K562 (cell line): Measurements from ENCODE around the gene ANKRD23. TPM values are rescaled to one million over a fixed set of nuclear protein-coding genes. Genes with fewer than 3 reads are reported as not detected.

Experiments used
- BACH1 ChIP-seq: fragments of 200-800 bp; sonication (Bioruptor generic); IDR thresholded peaks from 2 replicates; pipeline ENCODE4 v1.6.1; 2016; ENCODE audit warnings: missing genetic modification characterization, missing compliant biosample characterization
- FIP1L1 ChIP-seq: fragments of 200-400 bp; formaldehyde crosslinking; IDR thresholded peaks from 2 replicates; pipeline ENCODE4 v1.6.1; 2018; ENCODE audit warnings: mild to moderate bottlenecking, low read depth, low read length; ENCODE audit not compliant: poor library complexity, severe bottlenecking
- HNRNPL ChIP-seq: fragments of 200-400 bp; formaldehyde crosslinking; IDR thresholded peaks from 2 replicates; pipeline ENCODE4 v1.6.1; 2017; ENCODE audit warnings: low read depth, mild to moderate bottlenecking, low read length
- IRF9 ChIP-seq: fragments of 450-650 bp; IDR thresholded peaks from 2 replicates; pipeline ENCODE4 v1.6.1; 2016; ENCODE audit warnings: missing biosample characterization, missing genetic modification characterization
- L3MBTL2 ChIP-seq: fragments of 450-650 bp; IDR thresholded peaks from 2 replicates; pipeline ENCODE4 v1.6.1; 2016; ENCODE audit warnings: mild to moderate bottlenecking, moderate library complexity
- NBN ChIP-seq: fragments of 450-650 bp; IDR thresholded peaks from 2 replicates; pipeline ENCODE4 v1.6.1; 2016; ENCODE audit warnings: low read depth, mild to moderate bottlenecking
- NFIC ChIP-seq: fragments of 450-650 bp; IDR thresholded peaks from 2 replicates; pipeline ENCODE4 v1.6.1; 2017; ENCODE audit warnings: mild to moderate bottlenecking, inconsistent platforms
- OTX1 ChIP-seq: fragments of 450-650 bp; formaldehyde crosslinking; IDR thresholded peaks from 2 replicates; pipeline ENCODE4 v1.4.0; 2022; ENCODE audit warnings: mild to moderate bottlenecking
- PHF20 ChIP-seq: fragments of 450-650 bp; IDR thresholded peaks from 2 replicates; pipeline ENCODE4 v1.6.1; 2018; ENCODE audit not compliant: partially characterized antibody
- PHF8 ChIP-seq: fragments of 200-600 bp; sonication (generic); IDR thresholded peaks from 2 replicates; pipeline ENCODE4 v1.6.1; 2012; ENCODE audit warnings: mixed run types, mild to moderate bottlenecking, inconsistent platforms, low read length, moderate library complexity, borderline replicate concordance
- RBM14 ChIP-seq: fragments of 200-400 bp; formaldehyde crosslinking; IDR thresholded peaks from 2 replicates; pipeline ENCODE4 v1.6.1; 2018; ENCODE audit warnings: low read depth, mild to moderate bottlenecking, low read length, moderate library complexity, borderline replicate concordance; ENCODE audit not compliant: insufficient read depth
- SOX6 ChIP-seq: fragments of 450-650 bp; IDR thresholded peaks from 2 replicates; pipeline ENCODE4 v1.6.1; 2014; ENCODE audit warnings: mild to moderate bottlenecking
- SRSF9 ChIP-seq: fragments of 200-400 bp; formaldehyde crosslinking; IDR thresholded peaks from 2 replicates; pipeline ENCODE4 v1.6.1; 2017; ENCODE audit warnings: low read depth, low read length, borderline replicate concordance
- TSC22D4 ChIP-seq: fragments of 450-650 bp; IDR thresholded peaks from 2 replicates; pipeline ENCODE4 v1.6.1; 2016; ENCODE audit warnings: missing genetic modification characterization, missing biosample characterization, control low read depth
- XRCC5 ChIP-seq: fragments of 200-400 bp; formaldehyde crosslinking; IDR thresholded peaks from 2 replicates; pipeline ENCODE4 v1.6.1; 2017; ENCODE audit warnings: low read depth, mild to moderate bottlenecking, low read length
- ZFP91 ChIP-seq: sonication (generic); formaldehyde crosslinking; IDR thresholded peaks from 2 replicates; pipeline ENCODE4 v1.8.0; 2022; ENCODE audit warnings: mild to moderate bottlenecking, missing genetic modification reagents
- polyA plus RNA-seq, 8 experiments: library from polyadenylated mRNA; depleted of rRNA in 4 of 8; stranded (reverse) in 5 of 8; unstranded in 3 of 8; fragments of >200 nt; fragmentation: Nextera tagmentation in 2 of 8; fragmentation: Illumina TruSeq in 1 of 8; extraction: Ambion mirVana in 2 of 8; extraction: Trizol in 1 of 8; gene quantifications; 2 replicates each; pipeline versions ENCODE4 v1.2.1 to v1.2.3, GENCODE V29; 2011 to 2014; ENCODE audit warnings: inconsistent platforms in 1 of 8, missing spikeins in 1 of 8
- total RNA-seq, 7 experiments: library from RNA; depleted of rRNA in 6 of 7; stranded (reverse); fragments of >200 nt in 6 of 7; fragmentation: Illumina TruSeq in 2 of 7; extraction: Trizol in 2 of 7; gene quantifications; 2 replicates each; pipeline versions ENCODE4 v1.2.1 to v1.2.3, GENCODE V29; 2011 to 2021; ENCODE audit warnings: low replicate concordance in 1 of 7
- TF ChIP-seq, protein P1 (sequence below): fragments of 450-650 bp; IDR thresholded peaks from 2 replicates; pipeline ENCODE4 v1.6.1; 2016; ENCODE audit warnings: low read depth, mild to moderate bottlenecking, moderate library complexity
- TF ChIP-seq, protein P2 (sequence below), 2 experiments: fragments of 450-650 bp in 1 of 2; IDR thresholded peaks; 2 replicates each; pipeline ENCODE4 v1.6.1; 2011 to 2017; ENCODE audit warnings: low read depth in 2 of 2, antibody characterized with exemption in 1 of 2, borderline replicate concordance in 1 of 2, low read length in 1 of 2, mild to moderate bottlenecking in 1 of 2, mixed read lengths in 1 of 2; ENCODE audit not compliant: control insufficient read depth in 1 of 2
- TF ChIP-seq, protein P3 (sequence below): fragments of 250-450 bp; sonication (Bioruptor Pico); IDR thresholded peaks from 2 replicates; pipeline ENCODE4 v1.5.0; 2020; ENCODE audit warnings: mild to moderate bottlenecking, borderline replicate concordance

The ANKRD23 gene
- total and polyA plus RNA-seq, 9 of the 15 experiments (the other 6 are each of a cell fraction or from before 2014, with no cell fraction given) = 0.32 to 4.8 (median 2.8) TPM

GRCh38 chr2:96801786-96802595 lies 41.8 kb downstream of the ANKRD23 start (continued):
- TF ChIP-seq PHF8 = no peak
- 0 out of 2 replicates have a peak, but pooled peaks have one; percentile 14 for TF ChIP-seq OTX1 (CRISPR knock-in tag)
- TF ChIP-seq NBN = no peak
- TF ChIP-seq, protein P1, sequence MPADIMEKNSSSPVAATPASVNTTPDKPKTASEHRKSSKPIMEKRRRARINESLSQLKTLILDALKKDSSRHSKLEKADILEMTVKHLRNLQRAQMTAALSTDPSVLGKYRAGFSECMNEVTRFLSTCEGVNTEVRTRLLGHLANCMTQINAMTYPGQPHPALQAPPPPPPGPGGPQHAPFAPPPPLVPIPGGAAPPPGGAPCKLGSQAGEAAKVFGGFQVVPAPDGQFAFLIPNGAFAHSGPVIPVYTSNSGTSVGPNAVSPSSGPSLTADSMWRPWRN = no peak
- TF ChIP-seq SOX6 = no peak
- TF ChIP-seq IRF9 (tag) = no peak
- TF ChIP-seq BACH1 (tag) = no peak
- no peak for TF ChIP-seq HNRNPL
- TF ChIP-seq RBM14 = no peak
- TF ChIP-seq FIP1L1 = no peak
- peak; percentile 49 for TF ChIP-seq PHF20
- no peak for TF ChIP-seq XRCC5
- TF ChIP-seq ZFP91 = no peak
- peak; percentile 58; the same call in 1 of the 2 replicates for TF ChIP-seq TSC22D4 (tag)
- TF ChIP-seq, protein P2, sequence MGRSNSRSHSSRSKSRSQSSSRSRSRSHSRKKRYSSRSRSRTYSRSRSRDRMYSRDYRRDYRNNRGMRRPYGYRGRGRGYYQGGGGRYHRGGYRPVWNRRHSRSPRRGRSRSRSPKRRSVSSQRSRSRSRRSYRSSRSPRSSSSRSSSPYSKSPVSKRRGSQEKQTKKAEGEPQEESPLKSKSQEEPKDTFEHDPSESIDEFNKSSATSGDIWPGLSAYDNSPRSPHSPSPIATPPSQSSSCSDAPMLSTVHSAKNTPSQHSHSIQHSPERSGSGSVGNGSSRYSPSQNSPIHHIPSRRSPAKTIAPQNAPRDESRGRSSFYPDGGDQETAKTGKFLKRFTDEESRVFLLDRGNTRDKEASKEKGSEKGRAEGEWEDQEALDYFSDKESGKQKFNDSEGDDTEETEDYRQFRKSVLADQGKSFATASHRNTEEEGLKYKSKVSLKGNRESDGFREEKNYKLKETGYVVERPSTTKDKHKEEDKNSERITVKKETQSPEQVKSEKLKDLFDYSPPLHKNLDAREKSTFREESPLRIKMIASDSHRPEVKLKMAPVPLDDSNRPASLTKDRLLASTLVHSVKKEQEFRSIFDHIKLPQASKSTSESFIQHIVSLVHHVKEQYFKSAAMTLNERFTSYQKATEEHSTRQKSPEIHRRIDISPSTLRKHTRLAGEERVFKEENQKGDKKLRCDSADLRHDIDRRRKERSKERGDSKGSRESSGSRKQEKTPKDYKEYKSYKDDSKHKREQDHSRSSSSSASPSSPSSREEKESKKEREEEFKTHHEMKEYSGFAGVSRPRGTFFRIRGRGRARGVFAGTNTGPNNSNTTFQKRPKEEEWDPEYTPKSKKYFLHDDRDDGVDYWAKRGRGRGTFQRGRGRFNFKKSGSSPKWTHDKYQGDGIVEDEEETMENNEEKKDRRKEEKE (IDR thresholded peaks at IDR 0.05; ENCODE audit: borderline replicate concordance in 1 of 2, control insufficient read depth in 1 of 2, low read depth in 2 of 2, low read length in 1 of 2) = 0 out of 4 replicates have a peak, but pooled peaks of 1 of the 2 experiments have one; percentile 50
- no peak for TF ChIP-seq SRSF9
- no peak for TF ChIP-seq L3MBTL2
- TF ChIP-seq, protein P3, sequence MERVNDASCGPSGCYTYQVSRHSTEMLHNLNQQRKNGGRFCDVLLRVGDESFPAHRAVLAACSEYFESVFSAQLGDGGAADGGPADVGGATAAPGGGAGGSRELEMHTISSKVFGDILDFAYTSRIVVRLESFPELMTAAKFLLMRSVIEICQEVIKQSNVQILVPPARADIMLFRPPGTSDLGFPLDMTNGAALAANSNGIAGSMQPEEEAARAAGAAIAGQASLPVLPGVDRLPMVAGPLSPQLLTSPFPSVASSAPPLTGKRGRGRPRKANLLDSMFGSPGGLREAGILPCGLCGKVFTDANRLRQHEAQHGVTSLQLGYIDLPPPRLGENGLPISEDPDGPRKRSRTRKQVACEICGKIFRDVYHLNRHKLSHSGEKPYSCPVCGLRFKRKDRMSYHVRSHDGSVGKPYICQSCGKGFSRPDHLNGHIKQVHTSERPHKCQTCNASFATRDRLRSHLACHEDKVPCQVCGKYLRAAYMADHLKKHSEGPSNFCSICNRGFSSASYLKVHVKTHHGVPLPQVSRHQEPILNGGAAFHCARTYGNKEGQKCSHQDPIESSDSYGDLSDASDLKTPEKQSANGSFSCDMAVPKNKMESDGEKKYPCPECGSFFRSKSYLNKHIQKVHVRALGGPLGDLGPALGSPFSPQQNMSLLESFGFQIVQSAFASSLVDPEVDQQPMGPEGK = no peak
- no peak for TF ChIP-seq NFIC
